Measurements from ENCODE around the gene RBM20.

DNA sequence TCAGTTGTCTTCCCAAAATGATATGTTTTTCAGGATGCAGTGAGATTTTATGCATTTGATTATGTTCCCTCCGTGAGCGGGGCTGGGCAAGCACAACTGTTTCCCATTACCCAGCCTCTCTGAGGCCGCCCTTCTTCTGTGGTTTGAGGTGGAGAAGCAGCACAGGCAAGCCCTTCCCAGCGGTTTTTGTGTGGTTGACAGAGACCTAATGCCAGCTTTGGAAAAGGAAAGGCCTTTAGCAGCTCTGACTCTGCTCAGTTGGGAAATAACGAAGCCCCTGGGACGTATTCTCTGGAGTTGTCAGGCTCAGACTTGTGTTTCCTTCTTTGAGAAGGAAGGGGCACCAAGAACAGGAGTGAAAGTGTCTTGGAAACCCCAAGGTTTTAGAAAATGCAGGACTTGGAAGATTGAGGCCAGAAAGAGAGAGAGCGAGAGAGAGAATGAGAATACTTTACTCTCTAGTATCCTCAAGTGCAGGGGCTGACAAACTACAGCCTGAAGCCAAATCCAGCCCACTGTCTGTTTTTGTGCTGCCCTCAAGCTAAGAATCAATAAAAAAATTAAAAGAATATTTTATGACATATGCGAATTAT, 207.0 kb downstream of the RBM20 start:
- TF ChIP-seq, protein P1, sequence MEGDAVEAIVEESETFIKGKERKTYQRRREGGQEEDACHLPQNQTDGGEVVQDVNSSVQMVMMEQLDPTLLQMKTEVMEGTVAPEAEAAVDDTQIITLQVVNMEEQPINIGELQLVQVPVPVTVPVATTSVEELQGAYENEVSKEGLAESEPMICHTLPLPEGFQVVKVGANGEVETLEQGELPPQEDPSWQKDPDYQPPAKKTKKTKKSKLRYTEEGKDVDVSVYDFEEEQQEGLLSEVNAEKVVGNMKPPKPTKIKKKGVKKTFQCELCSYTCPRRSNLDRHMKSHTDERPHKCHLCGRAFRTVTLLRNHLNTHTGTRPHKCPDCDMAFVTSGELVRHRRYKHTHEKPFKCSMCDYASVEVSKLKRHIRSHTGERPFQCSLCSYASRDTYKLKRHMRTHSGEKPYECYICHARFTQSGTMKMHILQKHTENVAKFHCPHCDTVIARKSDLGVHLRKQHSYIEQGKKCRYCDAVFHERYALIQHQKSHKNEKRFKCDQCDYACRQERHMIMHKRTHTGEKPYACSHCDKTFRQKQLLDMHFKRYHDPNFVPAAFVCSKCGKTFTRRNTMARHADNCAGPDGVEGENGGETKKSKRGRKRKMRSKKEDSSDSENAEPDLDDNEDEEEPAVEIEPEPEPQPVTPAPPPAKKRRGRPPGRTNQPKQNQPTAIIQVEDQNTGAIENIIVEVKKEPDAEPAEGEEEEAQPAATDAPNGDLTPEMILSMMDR (IDR thresholded peaks at IDR 0.05), result no peak
- TF ChIP-seq POLR2A (IDR thresholded peaks at IDR 0.05), result no peak

Data from thyroid gland (tissue), 4 donors.